GM23248 (cell line): ENCODE results near the gene AGAP2. TPM values are rescaled to one million over a fixed set of nuclear protein-coding genes. Genes with fewer than 3 reads are reported as not detected.
A peak's percentile ranks its signal among the peaks of the same experiment; 100 is the strongest.
"Not testable (repeated sequence)": the region's sequence is repeated elsewhere in the genome, so short reads cannot be mapped to it uniquely, and the experiment has no call there.

Experiments used
- DNase-seq: peaks from one replicate; pipeline ENCODE4 v3.0.0-alpha.2; 2015
- H2AFZ ChIP-seq: fragments of 200-600 bp; sonication (generic); 2 replicates; pipeline ENCODE4 v1.6.1; 2016; ENCODE audit warnings: antibody characterized with exemption
- H3F3A ChIP-seq: fragments of 200-600 bp; sonication (generic); 2 replicates; pipeline ENCODE4 v1.6.1; 2016; ENCODE audit warnings: mild to moderate bottlenecking, antibody characterized with exemption, mixed run types; ENCODE audit not compliant: insufficient read depth
- H3K27ac ChIP-seq: fragments of 200-600 bp; sonication (generic); 2 replicates; pipeline ENCODE4 v1.5.1; 2016; ENCODE audit warnings: mild to moderate bottlenecking
- H3K27me3 ChIP-seq: fragments of 200-600 bp; sonication (generic); replicated peaks from 2 replicates; pipeline ENCODE4 v1.6.1; 2016; ENCODE audit warnings: mild to moderate bottlenecking; ENCODE audit not compliant: insufficient read depth
- H3K36me3 ChIP-seq: fragments of 200-600 bp; sonication (generic); 2 replicates; pipeline ENCODE4 v1.6.1; 2016; ENCODE audit warnings: low read depth, mild to moderate bottlenecking
- H3K4me1 ChIP-seq: fragments of 200-600 bp; sonication (generic); 2 replicates; pipeline ENCODE4 v1.6.1; 2016; ENCODE audit warnings: mild to moderate bottlenecking; ENCODE audit not compliant: insufficient read depth
- H3K4me2 ChIP-seq: fragments of 200-600 bp; sonication (generic); one replicate; pipeline ENCODE4 v1.6.1; 2016; ENCODE audit warnings: mild to moderate bottlenecking; ENCODE audit not compliant: unreplicated experiment
- H3K4me3 ChIP-seq: fragments of 200-600 bp; sonication (generic); 2 replicates; pipeline ENCODE4 v1.5.1; 2016; ENCODE audit warnings: mild to moderate bottlenecking
- H3K79me2 ChIP-seq: fragments of 200-600 bp; sonication (generic); 2 replicates; pipeline ENCODE4 v1.6.1; 2016; ENCODE audit warnings: mild to moderate bottlenecking; ENCODE audit not compliant: insufficient read depth
- H3K9ac ChIP-seq: fragments of 200-600 bp; sonication (generic); 2 replicates; pipeline ENCODE4 v1.6.1; 2016; ENCODE audit warnings: mild to moderate bottlenecking
- H3K9me2 ChIP-seq: fragments of 200-600 bp; sonication (generic); 2 replicates; pipeline ENCODE4 v1.6.1; 2016; ENCODE audit warnings: mixed run types, mild to moderate bottlenecking, moderate library complexity; ENCODE audit not compliant: insufficient read depth
- H3K9me3 ChIP-seq: fragments of 200-600 bp; sonication (generic); one replicate; pipeline ENCODE4 v1.6.1; 2017; ENCODE audit warnings: low read depth
- H4K20me1 ChIP-seq: fragments of 200-600 bp; sonication (generic); 2 replicates; pipeline ENCODE4 v1.6.0; 2016; ENCODE audit not compliant: insufficient read depth
- EZH2 ChIP-seq: fragments of 200-600 bp; sonication (generic); IDR thresholded peaks from 2 replicates; pipeline ENCODE4 v1.6.1; 2018; ENCODE audit warnings: antibody characterized with exemption, mild to moderate bottlenecking; ENCODE audit not compliant: insufficient read depth, poor library complexity, severe bottlenecking
- EZH2phosphoT487 ChIP-seq: fragments of 200-600 bp; sonication (generic); IDR thresholded peaks from 2 replicates; pipeline ENCODE4 v1.6.1; 2018; ENCODE audit warnings: antibody characterized with exemption, moderate library complexity, mild to moderate bottlenecking, low read depth; ENCODE audit not compliant: insufficient read depth
- WGBS, 2 experiments: methylation state at CpG; one replicate each; pipeline ENCODE4 v1.1.6; 2015 to 2017; ENCODE audit warnings: low lambda C conversion rate in 2 of 2, low coverage in 1 of 2; ENCODE audit errors: missing lambda C conversion rate in 2 of 2; 5-methylcytosine and 5-hydroxymethylcytosine counted together
- in situ Hi-C: fragments of 300-500 bp; cut with MboI; formaldehyde crosslinking; loops from 2 replicates; pipeline ENCODE4 v1.15.0; 2020
- polyA plus RNA-seq: library from polyadenylated mRNA; unstranded; fragments of >200 nt; fragmentation: Nextera tagmentation; extraction: Ambion mirVana; gene quantifications from 2 replicates; pipeline ENCODE4 v1.2.1, GENCODE V29; 2016
- total RNA-seq: library from RNA; depleted of rRNA; stranded (reverse); fragments of >200 nt; shearing (Covaris generic); gene quantifications from 2 replicates; pipeline ENCODE4 v1.2.3, GENCODE V29; 2014

AGAP2 gene
- total and polyA plus RNA-seq, 2 experiments from 2014 or later = not detected

- TF ChIP-seq EZH2 (no peak), EZH2phosphoT487 (no peak)
- H3K4me1 ChIP-seq = peaks cover 8% of the 10 kb centered on the region
- H3F3A ChIP-seq = no peaks in the 10 kb centered on the region
- no peaks in the 10 kb centered on the region for H3K27me3 ChIP-seq
- no peak for DNase-seq
- WGBS, 2 experiments = 74 to 79% methylated on average over 15 of the region's 15 CpGs
- no peaks in the 10 kb centered on the region for H4K20me1 ChIP-seq
- H3K4me2 ChIP-seq = no peak overlapping the region
- H3K4me3 ChIP-seq = no peak overlapping the region
- in situ Hi-C loops = no loop called here
- H3K9me3 ChIP-seq = no peaks in the 10 kb centered on the region
- no peak overlapping the region for H3K27ac ChIP-seq
- H3K36me3 ChIP-seq = peaks cover 9% of the 10 kb centered on the region; the same call in 1 of the 2 replicates
- H3K79me2 ChIP-seq = peaks cover 18% of the 10 kb centered on the region
- no peaks in the 10 kb centered on the region for H3K9me2 ChIP-seq
- H2AFZ ChIP-seq = peak overlapping the region; percentile 70
- no peak overlapping the region for H3K9ac ChIP-seq
These were observed 46.0 kb downstream of the AGAP2 start for GRCh38 chr12:57692500-57692899.

DNA sequence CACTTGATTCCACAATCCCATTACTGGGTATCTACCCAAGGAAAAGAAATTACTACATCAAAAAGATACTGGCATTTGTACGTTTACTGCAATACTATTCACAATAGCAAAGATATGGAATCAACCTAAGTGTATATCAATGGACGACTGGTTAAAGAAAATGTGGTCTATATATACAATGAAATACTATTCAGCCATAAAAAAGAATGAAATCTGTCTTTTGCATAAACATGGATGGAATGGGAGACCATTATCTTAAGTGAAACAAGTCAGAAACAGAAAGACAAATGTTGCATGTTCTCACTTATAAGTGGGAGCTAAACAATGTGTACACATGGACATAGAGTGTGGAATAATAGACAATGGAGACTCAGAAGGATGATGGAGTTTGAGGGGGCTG is 49.6 kb downstream of the AGAP2 start:
- no peaks in the 10 kb centered on the region for H3K9me2 ChIP-seq
- H3K79me2 ChIP-seq = no peaks in the 10 kb centered on the region
- no peaks in the 10 kb centered on the region for H3F3A ChIP-seq
- no peaks in the 10 kb centered on the region for H3K9me3 ChIP-seq
- no peaks in the 10 kb centered on the region for H3K4me1 ChIP-seq
- no peak for TF ChIP-seq EZH2
- no peak for TF ChIP-seq EZH2phosphoT487
- no peak overlapping the region for H3K9ac ChIP-seq
- peaks cover 24% of the 10 kb centered on the region for H3K27me3 ChIP-seq
- H2AFZ ChIP-seq = no peak overlapping the region
- H3K27ac ChIP-seq = no peak overlapping the region
- DNase-seq = no peak
- no peak overlapping the region for H3K4me2 ChIP-seq
- H3K36me3 ChIP-seq = no peaks in the 10 kb centered on the region
- no peak overlapping the region for H3K4me3 ChIP-seq
- H4K20me1 ChIP-seq = no peaks in the 10 kb centered on the region
- in situ Hi-C loops = no loop called here
- WGBS, 2 experiments = 54 to 56% methylated on average over 2 of the region's 2 CpGs

GRCh38 chr12:57687862-57688261 is 50.7 kb downstream of the AGAP2 start:
- TF ChIP-seq EZH2 = no peak
- TF ChIP-seq EZH2phosphoT487 = no peak
- Histone ChIP-seq H3F3A (no peaks in the 10 kb centered on the region), H3K4me2 (no peak overlapping the region), H4K20me1 (no peaks in the 10 kb centered on the region), H3K27ac (no peak overlapping the region), H3K9ac (no peak overlapping the region), H3K27me3 (peaks cover 30% of the 10 kb centered on the region), H3K4me3 (no peak overlapping the region), H3K9me2 (no peaks in the 10 kb centered on the region), H3K4me1 (no peaks in the 10 kb centered on the region), H3K79me2 (no peaks in the 10 kb centered on the region), H3K36me3 (no peaks in the 10 kb centered on the region), H2AFZ (no peak overlapping the region), H3K9me3 (no peaks in the 10 kb centered on the region)
- in situ Hi-C loops = no loop called here
- 41 to 56% methylated on average over 4 of the region's 4 CpGs for WGBS, 2 experiments
- no peak for DNase-seq

GRCh38 chr12:57679697-57680096 is 58.8 kb downstream of the AGAP2 start:
- no peak overlapping the region for H2AFZ ChIP-seq
- no peaks in the 10 kb centered on the region for H3K9me2 ChIP-seq
- no peak overlapping the region for H3K27ac ChIP-seq
- no peak overlapping the region for H3K4me2 ChIP-seq
- H3K79me2 ChIP-seq = no peaks in the 10 kb centered on the region
- H3K27me3 ChIP-seq = peaks cover 14% of the 10 kb centered on the region
- no peaks in the 10 kb centered on the region for H4K20me1 ChIP-seq
- no peak overlapping the region for H3K4me3 ChIP-seq
- in situ Hi-C loops = no loop called here
- TF ChIP-seq EZH2phosphoT487 = no peak
- no peak for TF ChIP-seq EZH2
- no peaks in the 10 kb centered on the region for H3K9me3 ChIP-seq
- no peaks in the 10 kb centered on the region for H3F3A ChIP-seq
- H3K9ac ChIP-seq = no peak overlapping the region
- DNase-seq = no peak
- no peaks in the 10 kb centered on the region for H3K4me1 ChIP-seq
- no peaks in the 10 kb centered on the region for H3K36me3 ChIP-seq

DNA sequence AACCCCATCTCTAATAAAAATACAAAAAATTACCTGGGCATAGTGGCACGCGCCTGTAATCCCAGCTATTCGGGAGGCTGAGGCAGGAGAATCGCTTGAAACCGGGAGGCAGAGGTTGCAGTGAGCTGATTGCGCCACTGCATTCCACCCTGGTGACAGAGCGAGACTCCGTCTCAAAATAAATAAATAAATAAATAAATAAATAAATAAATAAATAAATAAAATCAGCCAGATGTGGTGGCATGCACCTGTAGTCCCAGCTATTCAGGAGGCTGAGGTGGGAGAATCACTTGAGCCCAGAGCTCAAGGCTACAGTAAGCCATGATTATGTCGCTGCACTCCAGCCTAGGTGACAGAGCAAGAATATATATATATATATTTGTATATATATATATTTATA is 60.6 kb downstream of the AGAP2 start:
- H3K9ac ChIP-seq, H3K4me1 ChIP-seq, DNase-seq, H3K4me2 ChIP-seq, H4K20me1 ChIP-seq, H3K27ac ChIP-seq, H3K79me2 ChIP-seq, in situ Hi-C loops, H3F3A ChIP-seq, H3K36me3 ChIP-seq, H3K27me3 ChIP-seq, H3K9me3 ChIP-seq, H2AFZ ChIP-seq, H3K4me3 ChIP-seq, H3K9me2 ChIP-seq: not testable (repeated sequence)
- WGBS, 2 experiments = 68 to 73% methylated on average over 9 of the region's 9 CpGs
